GM19468 (cell line): ENCODE results near the gene ZNF446.
"Not testable (repeated sequence)": the region's sequence is repeated elsewhere in the genome, so short reads cannot be mapped to it uniquely, and the experiment has no call there.

Source experiments
- ATAC-seq: cut with Tn5 transposase; IDR thresholded peaks from one replicate; pipeline ENCODE4 v1.9.1; 2021; ENCODE audit warnings: mild to moderate bottlenecking, moderate library complexity, moderate number of reproducible peaks; ENCODE audit not compliant: unreplicated experiment; ENCODE audit errors: extremely low read depth

The ZNF446 gene

GRCh38 chr19:58498316-58499020, 22.3 kb downstream of the ZNF446 start:
- ATAC-seq = no peak

- peak; percentile 76 for ATAC-seq
Measured at GRCh38 chr19:58499021-58499927, 23.1 kb downstream of the ZNF446 start.

GRCh38 chr19:58500242-58500641, 24.1 kb downstream of the ZNF446 start:
- no peak for ATAC-seq

GRCh38 chr19:58507602-58508223, 31.6 kb downstream of the ZNF446 start:
- ATAC-seq = not testable (repeated sequence)

- ATAC-seq = no peak
Measured at GRCh38 chr19:58509731-58510083, 33.6 kb downstream of the ZNF446 start.

GRCh38 chr19:58510084-58510862, 34.1 kb downstream of the ZNF446 start:
- no peak for ATAC-seq

GRCh38 chr19:58511353-58512208, 35.4 kb downstream of the ZNF446 start, which contains the start of gene SLC27A5:
TSS of gene SLC27A5 (minus strand) at chr19:58511992. CDS start at chr19:58511955, 37 bp downstream.
- ATAC-seq = no peak

GRCh38 chr19:58513213-58513693, 37.1 kb downstream of the ZNF446 start:
- no peak for ATAC-seq

GRCh38 chr19:58513694-58514563, 37.8 kb downstream of the ZNF446 start:
- peak; percentile 77 for ATAC-seq

GRCh38 chr19:58514564-58515022, 38.4 kb downstream of the ZNF446 start:
- no peak for ATAC-seq

- no peak for ATAC-seq
Measured at GRCh38 chr19:58515259-58515658, 39.1 kb downstream of the ZNF446 start.

- ATAC-seq = no peak
Measured at GRCh38 chr19:58516246-58516836, 40.2 kb downstream of the ZNF446 start.

GRCh38 chr19:58516964-58517833, 41.0 kb downstream of the ZNF446 start:
- no peak for ATAC-seq

- no peak for ATAC-seq
Measured at GRCh38 chr19:58518256-58519086, 42.3 kb downstream of the ZNF446 start.

- no peak for ATAC-seq
Measured at GRCh38 chr19:58519087-58519354, 42.9 kb downstream of the ZNF446 start.
